ENCODE results near the gene MKX.

- TF ChIP-seq POLR2AphosphoS5 (IDR thresholded peaks at IDR 0.05) (no peak), POLR2A (IDR thresholded peaks at IDR 0.05) (no peak), CTCF (IDR thresholded peaks at IDR 0.05) (no peak), EP300 (IDR thresholded peaks at IDR 0.05) (no peak)
Measured at GRCh38 chr10:27717861-27718260, 27.8 kb downstream of the MKX start.
